GM19025 (cell line): ENCODE data around the gene C5orf15.
A peak's percentile ranks its signal among the peaks of the same experiment; 100 is the strongest.
"Not testable (repeated sequence)": the region's sequence is repeated elsewhere in the genome, so short reads cannot be mapped to it uniquely, and the experiment has no call there.

Experiments
- ATAC-seq: cut with Tn5 transposase; IDR thresholded peaks from one replicate; pipeline ENCODE4 v1.9.1; 2021; ENCODE audit warnings: mild to moderate bottlenecking, low read depth, moderate library complexity; ENCODE audit not compliant: unreplicated experiment

The C5orf15 gene

DNA sequence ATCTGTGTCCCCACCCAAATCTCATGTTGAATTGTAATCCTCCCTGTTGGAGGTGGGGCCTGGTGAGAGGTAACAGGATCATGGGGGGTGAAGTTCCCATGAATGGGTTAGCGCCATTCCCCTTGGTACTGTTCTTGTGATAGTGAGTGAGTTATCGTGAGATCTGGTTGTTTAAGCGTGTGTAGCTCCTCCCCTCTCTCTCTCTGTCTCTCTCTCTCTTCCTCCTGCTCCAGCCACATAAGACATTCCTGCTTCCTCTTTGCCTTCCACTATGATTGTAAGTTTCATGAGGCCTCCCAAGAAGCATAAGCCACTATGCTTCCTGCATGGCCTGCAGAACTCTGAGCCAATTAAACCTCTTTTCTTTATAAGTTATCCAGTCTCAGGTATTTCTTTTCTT lies 28.8 kb downstream of the C5orf15 start:
- no peak for ATAC-seq

DNA sequence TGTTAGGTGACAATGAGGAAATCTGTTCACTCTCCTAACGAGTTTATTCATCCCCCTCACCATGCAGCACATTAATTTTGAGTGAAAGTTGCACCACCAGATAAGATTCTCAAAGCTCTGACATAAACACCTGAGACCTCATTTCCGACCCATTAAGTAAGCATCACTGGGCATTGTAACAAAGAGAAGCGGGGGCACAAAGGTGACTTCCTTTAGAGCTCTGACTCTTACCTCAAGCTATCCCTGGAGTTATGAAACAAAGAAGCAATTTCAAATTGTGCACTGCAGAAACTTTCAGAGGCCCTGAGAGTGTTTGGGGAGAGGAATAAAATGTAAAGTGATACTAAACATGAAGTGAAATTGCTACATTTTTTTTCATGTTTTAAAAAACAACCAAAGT lies 29.5 kb downstream of the C5orf15 start:
- ATAC-seq = no peak

DNA sequence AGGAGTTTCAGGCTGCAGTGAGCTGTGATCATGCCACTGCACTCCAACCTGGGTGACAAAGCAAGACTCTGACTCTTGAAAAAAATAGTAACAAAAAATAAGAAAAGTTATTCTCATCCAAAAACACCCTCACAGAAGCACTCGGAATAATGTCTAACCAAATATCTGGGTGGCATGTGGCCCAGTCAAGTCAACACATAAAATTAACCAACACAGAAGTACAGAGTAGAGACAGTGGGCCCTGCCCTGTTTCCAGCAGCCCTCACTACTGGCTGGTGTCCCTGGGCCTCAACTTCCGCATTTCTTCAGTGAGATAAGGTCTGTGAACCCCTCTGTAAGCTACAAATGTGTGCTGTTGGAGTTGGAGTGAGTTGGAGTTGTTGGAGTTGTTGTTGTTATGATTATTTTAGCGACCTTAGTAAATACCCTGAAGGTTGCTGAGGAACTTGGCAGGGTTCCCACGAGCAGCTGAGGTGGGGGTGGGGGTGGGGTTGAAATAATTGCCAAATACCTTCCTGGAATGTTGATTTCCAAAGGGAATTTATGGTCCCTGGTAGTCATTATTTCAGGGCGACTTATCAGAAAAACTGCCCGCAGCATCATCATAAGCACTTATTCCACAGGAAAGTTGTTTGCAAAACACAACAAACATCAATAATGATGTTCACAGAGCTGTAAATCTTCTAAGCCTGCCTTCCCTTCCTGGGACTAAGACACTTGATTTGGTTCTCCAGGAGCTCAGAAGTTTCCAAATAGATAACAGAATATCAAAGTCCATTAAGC lies 30.2 kb downstream of the C5orf15 start:
- ATAC-seq = no peak

DNA sequence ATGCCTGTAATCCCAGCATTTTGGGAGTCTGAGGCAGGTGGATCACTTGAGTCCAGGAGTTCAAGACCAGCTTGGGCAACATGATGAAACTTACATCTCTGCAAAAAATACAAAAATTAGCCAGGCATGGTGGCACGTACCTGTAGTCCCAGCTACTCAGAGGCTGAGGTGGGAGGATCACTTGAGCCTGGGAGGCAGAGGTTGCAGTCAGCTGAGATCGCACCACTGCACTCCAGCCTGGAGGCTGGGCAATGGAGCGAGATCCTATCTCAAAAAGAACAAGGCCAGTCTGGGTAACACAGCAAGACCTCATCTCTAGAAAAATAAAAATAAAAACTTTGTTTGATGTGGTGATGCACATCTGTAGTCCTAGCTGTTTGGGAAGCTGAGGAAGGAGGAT lies 30.8 kb downstream of the C5orf15 start:
- not testable (repeated sequence) for ATAC-seq

DNA sequence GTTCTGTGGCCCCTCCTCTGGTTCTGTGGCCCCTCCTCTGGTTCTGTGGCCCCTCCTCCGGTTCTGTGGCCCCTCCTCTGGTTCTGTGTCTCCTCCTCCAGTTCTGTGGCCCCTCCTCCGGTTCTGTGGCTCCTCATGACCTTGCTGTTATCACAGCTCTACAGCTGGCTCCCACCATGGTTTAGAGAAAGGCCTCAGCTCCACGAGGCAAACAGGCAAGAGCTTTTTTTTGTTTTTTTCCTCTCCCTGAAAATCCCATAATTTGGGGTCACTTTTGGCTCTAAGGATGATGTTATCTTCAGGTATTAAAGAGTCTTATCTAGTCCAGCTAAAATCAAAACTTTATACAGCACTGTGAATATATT lies 31.8 kb downstream of the C5orf15 start:
- ATAC-seq = no peak

DNA sequence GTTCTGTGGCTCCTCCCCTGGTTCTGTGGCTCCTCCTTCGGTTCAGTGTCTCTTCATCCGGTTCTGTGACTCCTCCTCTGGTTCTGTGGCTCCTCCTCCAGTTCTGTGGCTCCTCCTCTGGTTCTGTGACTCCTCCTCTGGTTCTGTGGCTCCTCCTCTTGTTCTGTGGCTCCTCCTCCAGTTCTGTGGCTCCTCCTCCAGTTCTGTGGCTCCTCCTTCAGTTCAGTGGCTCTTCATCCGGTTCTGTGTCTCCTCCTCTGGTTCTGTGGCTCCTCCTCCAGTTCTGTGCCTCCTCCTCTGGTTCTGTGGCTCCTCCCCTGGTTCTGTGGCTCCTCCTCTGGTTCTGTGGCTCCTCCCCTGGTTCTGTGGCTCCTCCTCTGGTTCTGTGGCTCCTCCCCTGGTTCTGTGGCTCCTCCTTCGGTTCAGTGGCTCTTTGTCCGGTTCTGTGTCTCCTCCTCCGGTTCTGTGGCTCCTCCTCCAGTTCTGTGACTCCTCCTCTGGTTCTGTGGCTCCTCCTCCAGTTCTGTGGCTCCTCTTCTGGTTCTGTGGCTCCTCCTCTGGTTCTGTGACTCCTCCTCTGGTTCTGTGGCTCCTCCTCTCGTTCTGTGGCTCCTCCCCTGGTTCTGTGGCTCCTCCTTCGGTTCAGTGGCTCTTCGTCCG lies 32.3 kb downstream of the C5orf15 start:
- not testable (repeated sequence) for ATAC-seq

DNA sequence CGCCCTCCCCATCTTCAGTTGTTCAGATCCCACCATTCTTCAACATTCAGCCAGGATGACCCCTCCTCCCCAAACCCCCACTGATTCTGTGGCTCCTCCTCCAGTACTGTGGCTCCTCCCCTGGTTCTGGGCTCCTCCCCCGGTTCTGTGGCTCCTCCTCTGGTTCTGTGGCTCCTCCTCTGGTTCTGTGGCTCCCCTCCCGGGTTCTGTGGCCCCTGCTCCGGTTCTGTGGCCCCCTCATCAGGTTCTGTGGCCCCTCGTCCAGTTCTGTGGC lies 32.8 kb downstream of the C5orf15 start:
- no peak for ATAC-seq

DNA sequence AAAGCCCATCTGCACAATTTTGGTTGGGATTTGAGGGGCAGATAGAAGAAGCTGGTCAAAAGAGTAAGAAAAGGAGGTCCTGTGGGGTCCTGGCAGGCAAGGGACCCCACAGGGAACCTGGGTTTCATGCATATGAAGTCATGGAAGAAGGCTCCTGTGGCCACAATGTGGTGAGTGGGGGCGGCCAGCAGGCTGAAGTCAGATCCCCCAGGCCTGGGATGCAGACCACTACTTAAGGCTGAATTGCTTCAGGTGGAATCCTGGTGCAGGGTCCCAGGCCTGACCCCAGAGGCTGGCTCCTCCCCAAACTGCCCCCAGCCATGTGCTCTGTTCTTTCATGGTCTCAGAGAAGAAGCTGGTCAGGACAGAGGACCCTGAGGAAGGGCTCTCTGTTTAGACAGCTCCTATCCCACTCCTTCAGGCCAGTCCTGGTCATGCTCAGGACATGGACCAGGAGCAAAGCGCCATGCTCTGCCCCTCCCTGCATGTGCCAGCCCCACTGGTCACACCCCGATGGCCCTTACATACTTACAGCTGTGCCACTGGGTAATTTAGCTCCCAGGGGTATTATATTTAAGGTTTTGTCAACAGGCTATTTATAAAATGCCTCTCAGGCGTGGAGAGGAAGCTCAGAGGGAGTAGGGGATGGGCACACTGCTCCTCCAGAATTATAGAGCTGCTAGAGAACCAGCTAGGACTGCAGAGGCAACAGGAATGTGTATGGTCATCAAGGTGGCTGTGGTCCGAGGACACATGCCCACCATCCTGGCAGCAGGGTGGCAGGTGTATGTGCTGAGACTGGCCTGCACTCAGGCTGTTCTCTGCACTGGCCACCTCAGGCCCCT lies 33.4 kb downstream of the C5orf15 start:
- ATAC-seq = peak; percentile 37

DNA sequence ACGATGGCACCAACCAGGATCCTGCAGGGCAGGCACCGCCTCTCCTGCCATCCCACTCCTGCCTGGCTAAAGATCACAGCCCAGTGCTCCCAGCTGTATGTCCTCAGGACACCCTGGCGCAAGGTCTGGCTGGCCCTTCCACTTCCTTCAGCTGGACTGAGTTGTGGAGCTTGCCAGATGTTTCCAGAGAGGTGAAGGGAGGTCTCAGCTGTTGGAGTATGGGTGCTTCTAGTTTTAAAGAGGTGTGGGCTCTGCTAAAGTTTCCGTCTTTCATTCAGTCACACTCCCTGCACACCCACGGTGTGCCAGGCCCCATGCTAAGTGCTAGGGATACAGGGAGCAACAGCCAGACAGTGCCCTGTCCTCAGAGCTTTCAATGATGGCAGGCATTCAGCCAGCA lies 34.1 kb downstream of the C5orf15 start:
- ATAC-seq = no peak

DNA sequence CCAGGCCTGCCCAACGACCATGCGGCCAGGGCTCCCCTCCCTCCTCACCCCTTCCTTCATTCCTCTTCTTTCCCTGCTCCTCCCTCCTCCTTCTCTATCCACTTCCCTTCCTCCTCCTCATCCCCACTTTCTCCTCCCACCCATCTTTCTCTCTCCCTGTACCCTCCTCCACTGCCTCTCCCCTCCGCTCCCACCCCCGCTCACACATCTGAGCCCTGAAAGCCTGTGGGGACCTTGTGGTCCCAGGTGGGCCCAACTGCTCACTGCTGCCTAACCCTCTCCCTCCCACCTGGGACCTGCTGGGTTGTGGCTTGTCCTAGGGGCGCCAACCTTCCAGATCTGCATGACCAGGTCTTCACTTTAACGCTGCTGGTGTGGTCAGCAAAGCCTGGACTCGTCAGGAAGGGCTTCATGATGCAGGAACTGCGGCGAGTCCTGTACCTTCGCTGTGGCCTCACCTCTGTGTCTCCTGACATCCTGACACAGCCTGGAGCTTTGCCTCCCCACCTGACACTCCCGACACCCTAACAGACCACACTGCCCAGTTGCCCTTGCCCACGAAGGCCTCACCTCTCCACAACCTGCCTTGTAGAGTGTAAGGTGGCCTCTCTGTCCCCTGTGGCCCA lies 34.6 kb downstream of the C5orf15 start:
- no peak for ATAC-seq

DNA sequence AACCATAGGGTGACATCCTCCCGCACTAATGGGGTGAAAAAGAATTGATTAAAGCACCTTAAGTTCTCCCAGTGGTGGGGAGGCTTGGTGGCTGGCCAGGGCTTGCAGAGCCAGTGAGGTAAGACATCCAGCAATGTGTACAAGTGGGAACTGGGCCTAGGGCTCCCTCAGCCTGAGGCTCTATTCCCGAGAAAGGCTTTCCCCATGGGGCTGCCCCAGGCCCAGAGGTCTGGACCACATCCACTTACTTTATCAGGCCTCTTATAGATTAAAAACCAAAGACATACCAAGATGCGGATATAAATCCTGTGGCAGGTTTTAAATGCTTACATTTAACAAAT lies 35.3 kb downstream of the C5orf15 start:
- ATAC-seq = no peak

DNA sequence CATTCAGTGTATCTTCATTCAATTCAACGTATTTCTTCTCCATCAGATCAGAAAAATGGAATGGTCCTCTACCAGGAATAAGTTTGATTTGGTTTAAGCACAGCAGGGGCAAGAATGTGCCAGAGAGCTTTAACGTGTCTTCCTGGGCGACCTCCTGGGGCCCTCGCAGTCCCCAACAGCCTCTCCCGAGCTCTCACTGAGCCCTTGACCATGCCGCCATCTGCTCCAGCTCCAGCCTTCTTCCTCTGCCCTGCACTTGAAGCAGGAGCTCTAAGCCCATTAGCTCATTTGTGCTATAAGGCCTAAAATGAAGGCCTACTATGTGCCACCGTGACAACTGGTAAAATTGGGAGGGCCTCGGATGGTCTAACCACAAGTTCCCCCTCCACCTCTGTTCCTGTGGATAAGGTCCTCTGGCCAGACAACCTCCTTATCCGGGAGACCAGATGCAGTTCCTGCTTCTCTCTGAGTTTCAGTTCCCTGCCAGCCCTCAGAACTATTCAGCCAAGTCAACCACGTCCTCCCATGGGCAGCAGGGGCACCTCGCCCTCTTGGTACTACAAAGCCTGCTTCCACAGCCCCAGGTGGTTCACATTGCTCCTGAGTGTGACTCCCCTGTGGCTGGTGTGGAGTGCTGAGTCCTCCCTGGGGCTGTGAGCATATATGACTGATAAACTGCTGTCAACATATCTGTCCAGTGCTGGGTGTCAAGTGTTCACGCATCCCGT lies 35.8 kb downstream of the C5orf15 start:
- ATAC-seq = no peak

DNA sequence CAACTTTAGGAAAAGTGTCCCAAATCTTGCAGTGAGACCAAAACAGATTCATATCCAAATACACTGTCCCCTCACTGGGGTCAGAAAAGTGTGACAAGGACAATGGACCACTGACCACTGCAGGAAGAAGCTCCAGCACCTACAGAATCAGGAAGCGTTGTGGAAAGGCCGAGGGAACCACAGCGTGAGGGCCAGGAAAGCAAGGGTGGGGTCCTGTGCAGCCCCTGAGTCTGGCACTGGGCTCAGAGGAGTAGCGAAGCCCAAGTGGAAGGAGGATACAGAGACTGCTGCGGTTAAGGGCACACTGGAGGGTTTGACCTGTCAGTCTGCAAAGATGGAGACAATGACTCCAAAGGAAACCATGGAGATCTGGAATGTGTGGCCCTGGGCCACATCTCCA lies 36.9 kb downstream of the C5orf15 start:
- no peak for ATAC-seq

DNA sequence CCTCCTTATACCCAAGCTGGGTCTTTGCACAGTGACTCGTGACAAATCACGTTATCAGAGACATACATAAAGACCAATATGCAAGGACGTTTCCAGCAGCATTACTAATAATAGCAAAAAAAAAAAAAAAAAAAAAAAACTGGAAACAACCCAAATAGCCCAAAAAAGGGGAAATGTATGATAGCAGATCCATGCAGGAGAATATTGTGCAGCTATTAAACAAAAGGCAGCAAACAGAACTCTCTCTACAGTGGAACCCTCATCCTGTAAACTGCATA lies 37.7 kb downstream of the C5orf15 start:
- no peak for ATAC-seq

DNA sequence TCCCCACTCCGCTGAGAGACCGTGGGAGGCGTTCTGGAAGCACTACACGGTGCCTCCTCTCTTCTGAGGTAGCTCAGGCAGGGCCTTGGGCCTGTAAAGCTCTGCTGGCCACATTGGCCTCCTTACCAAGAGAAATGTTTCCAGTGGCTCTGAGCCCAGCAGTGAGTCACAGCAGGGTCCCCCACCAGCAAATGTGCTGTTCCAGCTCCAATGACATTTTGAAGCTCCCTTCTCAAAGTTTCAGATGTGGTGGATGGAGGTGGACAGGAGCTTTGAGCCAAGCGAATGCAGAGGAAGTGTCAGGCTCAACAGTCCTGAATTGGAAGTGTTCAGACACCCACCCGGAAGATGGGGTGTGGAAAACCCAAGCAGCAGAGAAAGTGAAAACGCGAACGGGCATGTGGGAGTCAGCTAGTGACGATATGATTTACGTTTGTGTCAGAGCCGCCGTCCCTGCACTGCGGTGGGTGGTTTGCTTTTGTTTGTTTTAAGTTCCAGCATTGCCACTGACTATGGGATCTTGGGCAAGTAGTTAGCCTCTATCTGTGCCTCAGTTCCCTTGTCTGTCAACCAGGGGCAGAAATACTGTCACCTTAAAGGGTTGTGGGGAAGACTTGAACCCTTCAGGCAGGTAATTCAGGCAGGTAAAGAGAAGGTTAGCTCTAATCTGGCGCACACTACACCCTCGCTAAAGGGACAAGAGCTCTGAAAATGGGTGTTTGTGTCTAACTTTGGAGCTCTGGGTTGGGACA lies 38.2 kb downstream of the C5orf15 start:
- ATAC-seq = peak; percentile 41

DNA sequence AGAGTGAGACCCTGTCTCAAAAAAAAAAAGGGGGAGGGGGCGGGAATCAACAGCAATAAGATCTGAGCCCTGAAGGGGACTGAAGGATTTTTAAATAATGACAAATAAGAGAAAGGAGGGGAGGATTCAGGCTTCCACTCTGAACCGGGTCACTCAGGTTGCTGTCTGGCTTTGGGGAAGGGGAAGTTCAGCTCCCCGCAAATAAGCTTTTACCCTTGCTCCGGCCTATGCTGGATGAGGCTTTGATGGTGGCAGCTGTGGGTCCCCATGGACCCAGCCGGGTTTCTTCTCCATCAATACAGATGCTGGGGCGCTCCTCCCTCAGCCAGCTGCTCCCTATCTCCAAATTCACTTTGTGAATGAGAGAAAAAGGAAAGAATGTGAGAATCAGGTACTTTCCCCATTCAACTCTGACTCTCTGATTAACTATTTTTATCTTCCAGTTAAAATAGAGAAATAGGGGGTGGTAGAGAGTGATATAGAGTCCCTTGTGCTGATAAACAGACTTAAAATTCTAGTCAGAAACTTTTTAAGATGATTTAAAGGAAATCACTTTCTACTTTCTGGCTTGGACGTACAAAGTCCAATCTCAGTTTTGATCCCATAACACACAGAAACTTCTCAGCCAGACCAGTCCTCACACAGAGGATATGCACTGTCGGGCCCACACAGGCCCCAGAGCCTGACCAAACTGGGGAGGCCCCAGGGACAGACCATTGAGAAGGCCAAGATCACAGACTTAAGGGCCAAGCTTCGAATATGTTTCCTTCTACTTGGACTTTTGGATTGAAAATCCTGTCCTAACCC lies 39.6 kb downstream of the C5orf15 start:
- no peak for ATAC-seq

DNA sequence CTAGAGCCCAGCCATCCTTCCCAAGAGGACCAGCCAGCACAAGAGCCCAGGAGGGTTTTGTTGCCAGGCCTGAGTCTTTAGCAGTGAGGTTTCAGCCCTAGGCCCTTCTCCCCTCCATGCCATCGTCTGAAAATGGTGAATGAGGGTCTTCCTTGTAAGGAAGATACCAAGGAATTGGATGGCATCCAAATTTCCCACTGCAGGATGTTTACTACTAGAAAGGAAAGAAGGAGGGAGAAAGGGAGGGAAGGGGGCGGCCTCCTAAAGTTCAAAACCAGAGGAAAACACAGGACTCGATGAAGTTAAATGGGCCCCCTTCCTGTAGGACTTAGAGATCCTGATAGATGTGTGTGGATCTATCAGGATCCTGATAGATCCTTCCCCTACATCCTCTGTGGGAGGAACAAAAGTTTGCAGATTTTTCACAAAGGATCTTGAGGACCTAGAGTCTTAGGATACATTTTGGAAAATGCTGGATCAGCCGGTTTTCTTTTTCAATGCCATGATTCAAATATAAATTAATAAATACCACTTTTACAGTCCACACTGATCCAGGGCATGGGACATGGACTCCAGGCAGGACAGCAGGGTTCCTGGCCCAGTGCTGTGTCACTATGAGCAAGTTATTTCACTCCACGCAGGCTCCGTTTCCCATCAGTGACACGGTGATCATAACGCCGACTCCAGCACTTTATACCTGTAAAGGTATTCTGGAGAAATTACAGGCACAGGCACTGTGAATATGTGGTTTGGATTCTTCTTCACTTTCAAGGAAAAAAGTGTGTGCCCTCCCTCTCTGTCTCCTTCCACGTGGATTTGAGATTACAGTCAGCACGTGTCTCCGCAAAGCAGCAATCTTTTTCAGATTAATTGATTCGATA lies 40.9 kb downstream of the C5orf15 start:
- ATAC-seq = no peak

DNA sequence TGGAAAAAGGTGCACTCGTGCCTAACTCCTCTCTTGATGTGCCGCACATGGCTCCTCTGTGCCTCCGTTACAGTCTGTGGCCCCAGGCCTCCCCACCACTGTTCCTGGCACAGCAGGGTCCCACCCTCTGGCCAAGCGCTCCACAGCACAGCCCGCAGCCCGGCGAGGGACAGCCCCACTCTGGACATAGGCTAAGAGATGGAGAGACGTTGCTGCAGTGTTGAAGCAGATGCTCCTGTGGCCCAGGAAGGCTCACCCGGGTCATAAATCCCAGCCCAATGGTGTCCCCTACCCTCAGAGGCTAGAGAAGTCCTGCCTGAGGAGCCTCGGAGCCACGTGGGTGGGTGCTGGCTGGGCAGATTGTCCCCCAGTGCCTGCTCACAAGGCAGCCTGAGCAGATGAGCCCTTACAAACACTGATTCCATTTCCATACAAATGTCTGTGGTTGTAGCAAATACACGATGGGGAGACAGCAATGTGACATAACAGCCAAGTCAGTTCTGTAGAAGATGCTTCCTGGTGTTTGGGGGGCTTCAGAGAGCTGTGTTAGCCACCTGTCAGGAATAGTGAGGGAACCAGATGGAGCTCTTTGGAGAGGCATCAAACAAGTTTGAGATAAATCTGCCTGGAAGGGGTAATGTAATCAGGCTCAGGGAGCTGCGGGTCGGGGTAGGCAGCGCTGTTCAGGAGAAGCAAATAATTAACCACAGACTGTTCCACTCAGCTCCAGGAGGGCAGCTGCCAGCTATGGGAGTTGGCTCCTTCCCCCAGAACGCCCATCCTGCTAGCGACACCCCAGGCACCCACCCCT lies 41.7 kb downstream of the C5orf15 start:
- ATAC-seq = no peak
